ENCODE measurements around the gene TBC1D30.

The TBC1D30 gene

DNA sequence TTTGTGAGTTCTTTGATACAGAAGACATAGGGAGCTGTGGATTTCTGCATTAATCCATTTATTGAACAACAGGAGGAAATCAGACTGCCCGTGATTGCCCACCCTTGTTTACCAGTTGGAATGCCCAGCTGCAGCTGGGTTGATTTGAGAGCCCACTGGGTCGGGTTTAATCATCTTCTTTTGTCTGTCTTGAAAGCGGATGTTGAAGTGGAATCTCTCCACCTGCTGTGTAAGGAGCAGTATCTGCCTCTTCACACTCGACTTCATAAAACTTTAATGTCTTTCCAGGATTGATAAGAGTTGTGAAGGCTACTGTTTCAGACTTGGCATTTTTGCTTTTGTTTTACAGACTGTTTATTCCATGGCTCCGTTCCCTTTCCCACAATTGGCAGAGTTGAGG, 39.9 kb downstream of the TBC1D30 start:
- no peak for ATAC-seq

DNA sequence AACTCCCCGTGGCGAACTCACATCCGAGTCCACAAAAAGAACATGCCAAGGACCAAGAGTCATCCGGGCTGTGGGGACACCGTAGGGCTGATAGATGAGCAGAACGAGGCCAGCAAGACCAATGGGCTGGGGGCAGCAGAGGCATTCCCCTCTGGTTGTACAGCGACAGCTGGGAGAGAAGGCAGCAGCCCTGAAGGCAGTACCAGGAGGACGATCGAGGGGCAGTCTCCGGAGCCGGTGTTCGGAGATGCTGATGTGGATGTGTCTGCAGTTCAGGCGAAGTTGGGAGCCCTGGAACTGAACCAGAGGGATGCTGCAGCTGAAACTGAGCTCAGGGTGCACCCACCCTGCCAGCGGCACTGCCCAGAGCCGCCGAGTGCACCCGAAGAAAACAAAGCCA, 50.7 kb downstream of the TBC1D30 start:
- ATAC-seq, result no peak

DNA sequence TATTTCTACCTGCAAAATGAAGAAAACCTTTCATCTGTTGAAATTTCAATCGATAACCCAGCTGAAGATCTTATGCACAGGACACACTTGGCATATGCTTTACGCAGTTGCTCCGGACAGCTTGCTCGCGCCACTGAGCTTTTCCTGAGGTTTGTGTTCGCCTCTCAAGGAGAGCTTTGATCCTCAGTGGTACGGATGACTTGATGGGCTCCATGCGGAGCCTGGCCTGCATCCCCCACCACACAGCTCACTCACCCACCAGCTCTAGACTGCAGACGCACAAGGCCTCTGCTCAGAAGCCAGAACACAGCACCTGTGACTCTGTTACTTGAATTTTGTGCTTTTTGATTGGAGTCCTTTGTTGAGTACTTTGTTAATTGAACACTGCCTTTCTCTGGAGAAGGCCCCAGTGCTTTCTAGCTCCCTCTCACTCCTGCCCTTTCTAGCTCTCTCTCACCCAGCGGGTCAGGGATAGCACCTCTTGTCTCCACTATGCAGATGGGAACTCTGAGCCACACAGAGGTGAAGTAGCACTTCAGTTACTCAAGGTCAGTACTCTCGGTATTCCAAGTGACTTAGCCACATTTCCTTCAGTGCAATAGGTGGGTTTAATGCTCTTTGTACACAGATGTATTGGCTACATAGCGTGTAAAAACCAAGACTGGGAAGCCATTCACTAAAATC, 52.1 kb downstream of the TBC1D30 start:
- ATAC-seq, result no peak

DNA sequence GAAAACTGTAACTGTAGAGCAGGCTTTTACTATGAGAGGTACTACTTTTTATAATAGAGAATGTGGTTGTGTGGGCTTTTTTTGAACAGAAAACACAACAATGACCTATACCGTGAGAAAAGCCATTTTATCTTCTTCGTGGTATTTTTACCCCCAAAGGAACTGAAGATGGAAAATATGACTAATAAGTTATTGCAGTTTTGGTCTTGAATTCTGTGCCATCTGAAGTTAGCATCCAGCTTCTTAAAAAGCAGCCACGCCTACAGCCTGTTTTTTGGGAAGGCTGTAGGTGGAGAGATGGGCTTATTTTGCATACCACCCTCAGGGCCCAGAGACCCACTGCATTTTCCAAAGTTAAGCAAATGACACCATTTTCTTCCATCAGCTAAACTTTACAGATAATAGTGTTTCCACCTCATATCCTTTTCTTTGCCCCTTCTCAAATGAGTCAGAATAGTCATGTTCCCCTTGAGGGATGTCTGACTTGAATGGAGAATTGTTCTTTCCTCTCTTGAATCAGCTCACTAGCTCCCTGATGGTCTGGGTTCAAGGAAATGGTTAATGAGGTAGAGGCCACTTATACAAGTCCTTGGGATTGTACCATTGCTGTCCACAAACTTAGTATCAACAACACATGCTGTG, 53.0 kb downstream of the TBC1D30 start:
- peak in 1 of 2 donors; percentile 51 for ATAC-seq

DNA sequence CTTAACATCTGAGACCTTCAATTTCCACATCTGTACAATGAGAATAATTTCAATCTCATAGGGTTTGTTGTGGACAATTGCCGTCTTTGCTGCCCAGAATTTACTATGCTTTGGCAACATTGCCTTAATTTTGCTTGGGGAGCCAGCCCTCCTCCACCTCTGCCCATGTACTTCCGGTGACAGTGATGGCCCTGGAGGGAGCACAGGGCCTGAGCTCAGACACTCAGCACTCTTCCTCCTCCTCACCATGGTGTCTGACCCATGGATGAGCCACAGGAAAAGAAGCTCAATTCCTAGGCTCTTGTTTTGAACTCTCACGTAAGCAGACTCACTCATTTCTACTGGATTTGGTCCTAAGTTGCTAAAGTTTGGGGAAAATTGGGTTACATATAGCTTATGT, 58.2 kb downstream of the TBC1D30 start:
- no peak for ATAC-seq

DNA sequence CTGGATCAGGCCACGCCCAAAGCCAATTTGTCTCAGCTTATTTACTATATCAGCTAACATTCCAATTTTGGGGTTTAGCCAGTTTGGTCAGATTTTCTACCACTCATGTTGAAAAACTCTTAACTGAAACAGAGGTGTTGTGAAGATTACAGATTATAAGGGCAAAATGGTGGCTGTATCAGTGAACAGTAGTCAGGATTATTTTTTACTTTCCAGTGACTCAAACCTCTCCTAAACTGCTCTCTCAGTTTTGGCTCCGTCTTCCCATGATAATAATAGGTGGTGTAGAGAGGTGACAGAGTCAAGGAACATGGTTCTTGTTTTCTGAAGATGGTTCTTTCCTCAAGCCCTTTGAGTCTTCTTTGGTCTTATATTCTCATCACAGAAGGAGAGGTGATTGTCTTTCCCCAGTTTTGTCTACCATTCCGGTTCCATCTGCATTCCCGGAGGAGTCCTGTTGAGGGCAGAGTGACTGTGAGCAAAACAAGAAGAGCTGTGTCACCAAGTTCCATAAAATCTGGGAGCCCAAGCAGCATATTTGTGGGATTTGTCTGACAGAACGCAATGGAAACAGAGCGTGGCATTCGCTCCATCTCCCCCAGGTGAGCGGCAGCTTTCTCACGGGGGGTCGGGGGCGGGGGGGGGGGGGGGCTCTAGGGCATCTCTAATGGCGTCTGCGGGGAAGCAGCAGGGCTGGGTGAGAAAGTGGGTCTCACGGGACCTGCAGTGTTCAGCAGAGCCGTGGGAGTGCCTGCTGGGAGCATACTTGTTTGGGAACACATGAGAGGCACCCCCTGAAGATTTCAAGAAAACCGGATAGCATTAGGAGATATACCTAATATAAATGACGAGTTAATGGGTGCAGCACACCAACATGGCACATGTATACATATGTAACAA, 59.1 kb downstream of the TBC1D30 start:
- ATAC-seq, result no peak

DNA sequence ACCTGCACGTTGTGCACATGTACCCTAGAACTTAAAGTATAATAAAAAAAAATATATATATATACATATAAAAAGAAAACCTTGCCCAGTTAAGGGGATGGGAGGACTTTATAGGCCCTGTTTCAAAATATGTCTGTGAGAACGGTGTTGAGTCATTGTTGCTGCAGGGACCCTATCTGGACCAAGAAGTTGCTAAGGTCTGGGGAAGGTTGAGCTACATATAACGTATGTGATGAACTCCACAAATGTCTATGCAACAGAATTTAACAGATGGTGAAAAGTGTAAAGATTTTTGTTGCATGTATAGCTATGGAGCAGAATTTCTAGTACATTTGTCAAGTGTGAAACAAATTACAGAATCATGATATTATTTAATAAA, 59.7 kb downstream of the TBC1D30 start:
- no peak for ATAC-seq

DNA sequence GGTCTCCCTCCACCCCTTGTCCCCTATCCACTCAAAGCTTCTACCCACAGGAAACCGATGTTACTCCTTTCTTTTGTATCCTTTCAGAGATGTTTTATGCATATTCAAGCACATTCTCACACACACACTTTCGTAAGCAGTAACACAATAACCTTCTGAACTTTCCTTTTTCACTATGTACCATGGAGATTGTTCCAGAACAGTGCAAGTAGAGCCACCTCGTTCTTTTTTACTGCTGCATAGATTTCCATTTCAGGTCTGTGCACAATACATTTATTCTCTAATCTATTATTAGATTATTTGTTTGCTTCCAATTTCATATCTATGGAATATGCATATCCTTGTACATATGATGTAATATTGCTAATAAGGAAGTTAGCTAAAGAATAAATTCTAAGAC, 60.3 kb downstream of the TBC1D30 start:
- ATAC-seq, result no peak

DNA sequence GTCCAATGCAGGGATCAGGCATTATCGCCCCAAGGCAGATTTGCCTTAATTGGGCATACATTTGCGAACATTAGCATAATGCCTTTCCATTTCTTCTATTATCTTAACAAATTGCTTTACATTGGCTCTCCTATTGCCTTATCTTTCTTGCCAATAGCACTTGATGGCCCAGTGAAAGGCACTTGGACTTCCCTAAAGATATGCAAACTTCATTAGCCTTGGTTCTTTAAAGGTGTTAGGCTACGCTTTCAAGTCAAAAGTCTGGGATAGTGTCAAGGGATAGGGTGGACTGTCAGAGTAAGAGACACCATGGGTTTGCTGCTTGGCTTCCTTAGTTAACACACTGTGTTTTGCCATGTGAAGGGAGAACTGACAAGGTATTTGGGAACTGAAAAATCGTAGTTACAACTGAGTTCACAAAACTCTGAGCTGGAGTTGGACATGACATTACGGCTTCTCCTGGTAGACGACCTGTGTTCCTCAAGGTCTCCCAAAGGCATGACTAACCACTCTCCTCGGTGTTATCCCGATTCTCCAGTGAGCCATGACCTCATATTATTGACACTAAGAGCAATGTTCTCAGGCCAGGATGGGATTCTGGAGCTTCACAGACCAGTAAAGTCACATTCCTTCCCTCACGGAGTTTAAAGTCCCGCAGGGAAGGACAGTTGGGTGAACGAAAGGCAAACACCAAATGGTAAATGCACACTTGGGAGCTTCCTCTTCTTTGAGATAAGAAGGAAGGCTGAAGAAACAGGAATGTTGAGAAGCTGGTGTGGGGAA, 65.2 kb downstream of the TBC1D30 start:
- no peak for ATAC-seq

DNA sequence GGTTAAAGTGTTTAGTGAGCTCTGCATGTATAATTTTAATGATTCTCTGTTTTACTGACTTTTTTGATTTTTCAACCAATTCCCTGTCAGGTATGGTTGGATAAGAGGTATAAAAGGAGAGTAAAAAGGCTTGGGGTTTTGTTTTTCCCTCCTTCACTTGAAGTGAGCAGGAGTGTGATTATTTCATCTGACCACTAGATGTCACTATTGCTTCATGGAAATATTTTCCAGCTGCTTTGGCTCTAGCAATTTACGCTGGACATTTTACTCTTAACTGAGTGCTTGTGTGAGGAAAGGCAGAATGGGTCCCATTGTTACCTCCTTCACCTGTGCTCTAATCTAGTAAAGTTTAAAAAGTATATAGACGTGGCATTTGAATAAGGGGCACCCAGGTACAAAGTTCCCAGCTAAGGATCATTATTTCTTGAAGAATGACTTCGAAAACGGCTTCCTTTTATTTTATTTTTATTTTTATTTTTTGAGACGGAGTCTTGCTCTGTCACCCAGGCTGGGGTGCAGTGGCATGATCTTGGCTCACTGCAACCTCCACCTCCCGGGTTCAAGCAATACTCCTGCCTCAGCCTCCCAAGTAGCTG, 66.5 kb downstream of the TBC1D30 start:
- no peak for ATAC-seq

DNA sequence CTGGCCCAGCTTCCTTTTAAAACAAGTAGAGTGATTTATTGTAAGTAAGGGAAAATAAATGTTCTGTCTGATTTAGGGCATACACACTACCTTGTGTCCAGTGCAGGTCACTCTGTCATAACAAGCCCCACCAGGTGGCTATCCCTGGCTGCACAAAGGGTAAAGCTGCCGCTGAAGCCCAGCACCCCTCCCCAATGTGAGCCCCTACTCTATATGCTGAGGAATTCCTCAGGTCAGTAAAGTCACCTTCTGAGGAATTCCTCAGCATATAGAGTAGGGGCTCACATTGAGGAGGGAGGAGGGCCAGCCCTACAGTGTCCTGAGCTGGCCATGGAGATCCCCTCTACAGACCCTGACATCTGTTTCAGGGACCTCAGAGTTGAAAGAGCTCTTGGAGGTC, 67.2 kb downstream of the TBC1D30 start:
- no peak for ATAC-seq

DNA sequence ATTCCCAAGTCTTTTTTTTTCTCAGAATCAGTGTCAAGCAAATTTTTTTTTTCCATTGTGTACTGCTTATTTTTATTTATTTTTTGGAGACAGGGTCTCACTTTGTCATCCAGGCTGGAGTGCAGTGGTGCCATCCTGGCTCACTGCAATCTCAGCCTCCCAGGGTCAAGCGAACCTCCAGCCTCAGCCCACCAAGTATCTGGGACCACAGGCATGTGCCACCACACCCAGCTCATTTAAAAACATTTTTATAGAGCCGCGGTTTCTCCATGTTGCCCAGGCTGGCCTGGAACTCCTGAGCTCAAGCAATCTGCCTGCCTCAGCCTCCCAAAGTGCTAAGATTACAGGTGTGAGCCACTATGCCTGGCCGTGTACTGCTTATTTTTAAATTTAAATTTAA, 68.1 kb downstream of the TBC1D30 start:
- ATAC-seq, result no peak

DNA sequence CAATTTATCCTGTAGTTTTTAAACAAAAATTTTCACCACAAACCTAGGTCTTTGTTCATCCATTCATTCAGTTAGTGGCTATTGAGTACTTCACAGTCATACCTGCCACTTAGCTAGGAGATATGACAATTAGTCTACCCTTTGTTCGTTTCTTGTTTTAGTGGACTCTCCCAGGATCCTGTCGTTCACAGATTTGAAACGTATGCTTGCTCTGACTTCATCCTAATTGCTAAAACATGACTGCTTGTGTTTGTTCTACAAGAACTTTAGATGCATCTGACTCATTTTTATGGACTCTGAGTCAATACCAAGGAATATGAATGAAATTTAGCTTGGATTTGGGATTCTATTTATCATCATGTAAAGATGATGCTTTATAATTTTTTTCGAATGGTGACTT, 69.5 kb downstream of the TBC1D30 start:
- no peak for ATAC-seq

DNA sequence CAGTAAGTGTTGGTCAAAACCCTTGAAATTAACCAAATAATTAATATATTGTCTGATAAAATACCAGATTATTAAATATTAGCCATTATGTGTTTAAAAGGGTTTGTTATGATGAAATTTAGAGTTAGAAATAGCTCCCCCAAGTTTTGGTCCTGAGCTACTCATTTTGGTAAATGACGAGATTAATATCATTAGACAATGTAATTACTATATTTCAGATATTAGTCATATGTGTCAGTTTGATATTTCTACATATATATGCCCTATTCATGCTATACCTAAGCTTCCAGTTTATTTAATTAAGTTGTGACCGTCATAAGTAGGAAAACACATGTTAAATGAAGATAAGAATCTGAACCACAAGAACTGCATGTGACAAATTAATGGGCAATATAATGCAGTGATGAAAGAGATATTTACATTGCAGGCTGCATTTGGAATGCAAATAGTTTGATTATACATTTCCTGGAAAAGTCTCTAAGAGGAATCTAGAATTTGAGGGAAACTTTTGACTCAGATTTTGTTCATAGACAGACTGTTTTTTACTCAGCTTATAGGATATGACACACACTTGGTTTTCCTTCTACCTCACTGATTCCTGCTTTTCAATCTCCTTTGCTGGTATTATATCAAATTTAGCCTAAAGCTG, 70.5 kb downstream of the TBC1D30 start:
- ATAC-seq, result peak; percentile 15 to 21

DNA sequence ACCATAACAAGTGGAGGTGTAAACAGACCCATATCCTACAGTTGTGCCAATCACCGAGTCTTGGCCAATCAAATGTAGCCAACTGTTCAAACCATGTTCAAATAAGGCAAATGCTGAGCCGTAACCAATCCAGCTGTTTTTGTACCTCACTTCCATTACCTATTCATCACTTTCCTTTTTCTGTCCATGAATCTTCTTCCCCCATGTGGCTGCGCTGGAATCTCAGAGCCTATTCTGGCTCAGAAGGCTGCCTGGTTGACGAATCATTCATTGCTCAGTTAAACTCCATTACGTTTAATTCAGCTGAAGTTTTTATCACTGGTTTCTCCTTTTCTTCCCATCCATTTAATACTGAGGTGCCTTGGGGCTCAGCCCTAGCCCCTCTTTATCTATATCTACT, 71.1 kb downstream of the TBC1D30 start:
- no peak for ATAC-seq

DNA sequence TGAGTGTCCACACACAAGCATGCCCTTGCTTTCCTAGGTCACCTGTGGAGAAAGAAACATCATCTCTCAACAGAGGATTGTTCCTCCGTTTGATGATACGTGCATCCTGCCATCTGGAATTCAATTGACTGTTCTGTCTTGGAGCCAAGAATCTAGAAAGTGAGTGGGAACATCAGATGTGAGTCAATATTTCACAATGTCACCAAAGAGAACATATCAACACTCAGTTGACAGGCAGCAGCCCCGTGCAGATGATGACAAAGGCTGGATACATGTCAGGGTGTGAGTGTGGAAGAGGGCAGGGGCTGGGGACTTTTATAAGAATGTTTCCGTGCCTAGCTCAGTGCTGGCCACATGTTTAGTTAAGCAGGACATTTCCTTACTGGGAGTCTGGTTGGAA, 76.1 kb downstream of the TBC1D30 start:
- no peak for ATAC-seq

DNA sequence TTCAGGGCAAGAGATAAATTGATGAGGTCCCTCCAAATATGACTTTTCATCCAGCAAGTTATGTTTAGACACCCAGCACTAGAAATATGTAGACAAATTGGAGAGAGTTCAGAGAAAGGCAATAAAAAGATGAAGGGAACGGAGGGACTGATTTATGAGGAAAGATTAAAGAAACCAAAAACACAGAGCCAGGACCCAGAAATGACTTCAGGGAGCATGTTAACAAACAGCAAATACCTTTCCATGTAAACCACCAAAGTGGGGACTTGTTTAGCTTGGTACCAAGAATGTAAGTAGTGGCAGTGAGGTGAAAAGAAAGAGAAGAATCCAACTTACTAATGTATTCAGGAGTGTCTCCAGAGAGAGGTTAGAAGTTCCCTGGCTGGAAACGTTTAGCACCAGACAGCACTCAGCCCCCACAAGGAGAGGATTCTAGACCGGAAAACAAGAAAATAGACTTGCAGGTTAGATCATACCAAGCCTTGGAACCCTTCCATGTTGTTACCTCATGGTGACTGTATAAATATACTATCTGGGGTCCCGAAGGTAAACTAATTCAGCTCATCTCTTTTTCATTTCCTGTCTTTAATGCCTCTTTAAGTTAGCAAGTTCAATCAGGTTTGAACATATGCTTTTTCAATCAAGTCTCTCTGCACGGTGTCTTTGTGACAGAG, 79.2 kb downstream of the TBC1D30 start:
- ATAC-seq, result no peak

DNA sequence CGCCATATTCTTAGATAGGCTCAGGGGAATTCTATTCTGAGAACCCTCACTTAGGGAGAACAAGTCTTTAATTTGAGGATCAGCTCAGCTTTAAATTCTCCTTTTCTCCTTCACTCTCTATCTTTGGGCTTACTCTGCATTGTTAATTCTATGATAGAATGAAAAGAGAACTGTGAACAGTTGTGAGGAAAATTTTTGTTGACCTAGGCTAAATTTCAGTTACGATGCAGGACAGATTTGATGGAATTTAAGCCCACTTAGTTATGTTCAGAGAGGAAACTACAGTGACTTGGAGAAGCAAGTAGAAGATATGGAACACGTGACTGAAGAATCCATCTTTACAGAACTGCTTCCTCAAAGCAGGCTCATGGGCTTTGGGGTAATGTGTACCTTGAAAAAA, 82.7 kb downstream of the TBC1D30 start:
- ATAC-seq, result no peak

DNA sequence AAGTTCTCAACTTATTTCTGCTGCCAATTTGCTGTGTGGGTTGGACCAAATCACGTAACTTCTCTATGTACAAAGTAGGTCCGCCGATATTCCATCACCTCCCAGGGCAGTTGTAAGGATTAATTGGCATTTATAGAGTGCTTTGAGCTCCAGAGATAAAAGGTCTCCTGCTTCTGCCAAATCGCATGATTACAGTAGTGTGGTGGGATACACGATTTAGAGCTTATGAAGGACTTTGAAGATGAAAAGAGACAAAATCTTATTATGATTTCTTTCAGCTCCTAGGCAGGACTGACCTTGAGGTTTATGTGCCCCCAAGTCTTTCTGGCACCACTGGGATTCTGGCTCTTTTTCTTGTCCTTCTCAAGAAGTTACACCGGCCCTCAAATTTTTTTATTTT, 84.7 kb downstream of the TBC1D30 start:
- no peak for ATAC-seq

DNA sequence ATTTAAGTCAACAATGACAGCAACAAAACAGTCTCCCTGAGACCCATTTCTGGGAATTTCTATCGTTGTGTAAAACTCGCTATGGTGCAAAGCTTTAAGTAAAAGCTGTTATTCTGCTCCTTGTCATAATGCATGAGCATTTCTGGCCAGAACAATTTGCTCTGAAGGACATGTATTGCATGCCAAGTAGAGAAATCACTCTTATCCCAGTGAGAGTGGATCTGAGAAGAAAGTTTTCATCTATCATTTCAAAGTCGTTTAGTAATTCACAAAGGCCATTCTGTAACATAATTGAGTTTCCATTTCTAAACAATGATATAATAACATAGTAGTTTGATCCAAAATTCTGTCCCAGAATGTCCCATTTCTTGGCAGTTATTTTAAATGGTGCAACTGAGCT, 86.6 kb downstream of the TBC1D30 start:
- no peak for ATAC-seq

DNA sequence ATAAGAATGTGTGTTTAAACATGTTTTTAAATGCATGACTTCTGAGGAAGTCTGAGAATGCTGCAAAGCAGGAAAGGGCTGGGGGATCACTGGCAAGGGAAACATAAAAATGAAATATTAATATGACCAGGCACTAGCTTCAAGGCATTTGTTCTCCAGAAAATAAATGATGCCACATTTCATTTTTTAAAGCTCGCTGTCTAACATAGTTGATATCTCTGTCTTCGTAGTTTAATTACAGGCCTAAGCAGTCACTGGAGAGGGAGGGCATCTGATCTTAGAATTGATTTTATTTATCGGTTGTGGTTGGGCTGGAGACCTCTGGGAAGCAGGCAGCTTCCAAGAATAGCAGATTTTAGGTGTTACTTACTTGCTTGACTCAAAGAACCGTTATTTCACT, 87.5 kb downstream of the TBC1D30 start:
- no peak for ATAC-seq
